ENCODE data around the gene PAPOLA. TPM values are rescaled to one million over a fixed set of nuclear protein-coding genes. Genes with fewer than 3 reads are reported as not detected.

Gene PAPOLA
- polyA plus RNA-seq, 4 donors = 183 to 245 (median 225) TPM

DNA sequence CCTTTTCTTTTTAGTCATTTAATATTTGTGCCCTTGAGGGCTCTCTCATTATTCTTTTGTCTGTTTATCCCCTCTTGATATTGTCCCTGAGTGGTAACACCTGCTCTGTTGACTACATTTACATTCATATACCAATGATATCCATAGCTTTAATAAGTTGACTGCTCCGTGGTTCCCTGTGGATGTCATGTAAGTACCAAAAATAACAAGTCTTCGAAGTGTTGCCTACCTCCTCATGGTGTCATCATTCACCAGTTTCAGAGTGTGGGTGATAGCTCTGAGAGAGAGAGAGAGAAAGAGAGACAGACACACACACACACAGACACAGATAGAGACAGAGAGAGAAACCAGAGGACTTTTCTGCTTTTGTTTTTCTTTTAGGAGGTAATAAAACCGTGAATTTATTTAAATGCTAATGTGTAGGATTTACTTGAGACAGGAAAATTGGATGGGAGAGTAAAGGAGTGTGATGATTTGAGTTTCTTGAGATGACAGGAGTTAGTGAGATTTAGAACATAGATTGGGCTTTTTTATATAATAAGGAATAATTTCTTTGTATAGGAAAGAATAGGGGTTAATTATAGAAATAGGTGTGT lies 52.2 kb downstream of the PAPOLA start:
- no peak for DNase-seq (ENCODE audit: low read depth in 4 of 4, low spot score in 3 of 4)

DNA sequence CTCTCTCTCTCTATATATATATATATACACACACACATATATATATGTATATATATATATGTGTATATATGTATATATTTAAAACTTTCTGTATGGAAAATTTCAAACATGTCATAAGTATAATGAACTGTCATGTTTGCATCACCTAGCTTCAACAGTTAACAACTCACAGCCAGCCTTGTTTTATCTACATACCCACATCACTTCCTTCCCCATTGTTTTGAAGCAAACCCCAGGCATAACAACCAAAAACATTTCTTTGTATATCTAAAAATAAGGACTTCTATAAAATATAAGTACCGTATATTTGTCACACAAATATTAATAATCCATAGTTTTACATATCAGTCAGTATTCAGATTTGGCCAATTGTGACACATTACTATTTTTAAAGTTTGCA lies 57.4 kb downstream of the PAPOLA start:
- no peak for DNase-seq (ENCODE audit: low read depth in 4 of 4, low spot score in 3 of 4)

DNA sequence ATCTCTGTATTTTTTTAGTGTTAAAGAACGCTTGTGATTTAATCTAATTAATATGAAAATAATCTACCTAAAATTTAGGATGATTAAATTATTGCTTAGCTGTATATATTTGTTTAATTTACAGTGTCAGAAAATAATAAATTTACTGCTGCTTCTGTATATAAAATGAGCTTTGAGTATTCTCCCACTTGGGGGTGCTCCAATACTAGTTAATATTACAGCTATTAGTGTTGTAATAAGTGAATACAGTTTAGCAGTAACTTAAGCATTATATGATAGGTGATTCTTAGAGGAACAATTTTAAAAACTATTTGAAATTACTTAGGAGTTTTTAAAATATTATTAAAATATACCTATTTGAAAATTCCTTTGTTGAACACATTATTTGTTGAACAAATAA lies 62.2 kb downstream of the PAPOLA start:
- no peak for DNase-seq (ENCODE audit: low read depth in 4 of 4, low spot score in 3 of 4)

DNA sequence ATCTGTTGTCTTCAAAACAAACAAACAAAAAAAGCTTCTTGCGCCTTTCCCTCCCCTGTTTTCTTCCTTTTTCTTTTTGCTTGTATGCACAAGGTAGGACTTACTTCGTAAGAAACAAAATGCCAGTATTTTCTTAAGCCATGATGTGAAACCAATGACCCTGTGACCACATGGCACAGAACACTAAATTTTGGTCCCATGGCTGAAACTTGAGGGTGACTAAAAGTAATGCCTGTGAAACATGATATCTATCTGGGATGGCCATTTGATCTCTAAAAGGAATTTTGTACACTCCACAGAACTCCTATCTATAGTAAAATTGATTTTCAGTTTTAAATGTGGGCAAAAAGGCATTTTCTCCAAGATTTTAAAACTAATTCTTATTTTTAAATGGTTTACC lies 63.6 kb downstream of the PAPOLA start:
- no peak for DNase-seq (ENCODE audit: low read depth in 4 of 4, low spot score in 3 of 4)

DNA sequence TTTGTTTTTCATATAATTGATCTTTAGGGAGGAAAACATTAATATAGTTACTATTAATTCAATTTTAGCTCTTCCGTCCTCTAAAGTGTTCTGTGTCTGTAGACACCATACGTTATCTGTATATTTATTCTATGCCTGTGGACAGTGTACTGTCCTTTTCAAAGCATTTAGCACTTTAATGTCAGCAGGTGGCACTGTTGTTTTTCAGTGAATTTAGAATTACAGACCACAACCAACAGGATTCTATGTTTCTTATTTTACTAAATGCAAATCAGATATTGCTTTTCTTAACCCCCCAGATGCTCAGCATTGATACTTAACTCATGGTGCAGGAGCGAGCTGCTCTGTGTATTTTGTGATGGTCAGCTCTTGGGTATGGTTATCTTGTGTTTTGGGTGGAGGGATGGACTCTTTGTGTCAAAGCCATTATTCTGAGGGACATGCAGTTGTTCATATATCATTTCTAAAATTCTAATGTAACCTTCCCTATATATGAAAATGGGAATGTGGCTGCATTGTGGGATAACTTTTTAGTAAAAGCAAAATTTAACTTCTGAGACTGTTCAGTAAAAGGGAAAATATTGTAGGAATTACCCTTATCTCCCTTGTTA lies 65.2 kb downstream of the PAPOLA start:
- DNase-seq (ENCODE audit: low read depth in 4 of 4, low spot score in 3 of 4) = no peak

DNA sequence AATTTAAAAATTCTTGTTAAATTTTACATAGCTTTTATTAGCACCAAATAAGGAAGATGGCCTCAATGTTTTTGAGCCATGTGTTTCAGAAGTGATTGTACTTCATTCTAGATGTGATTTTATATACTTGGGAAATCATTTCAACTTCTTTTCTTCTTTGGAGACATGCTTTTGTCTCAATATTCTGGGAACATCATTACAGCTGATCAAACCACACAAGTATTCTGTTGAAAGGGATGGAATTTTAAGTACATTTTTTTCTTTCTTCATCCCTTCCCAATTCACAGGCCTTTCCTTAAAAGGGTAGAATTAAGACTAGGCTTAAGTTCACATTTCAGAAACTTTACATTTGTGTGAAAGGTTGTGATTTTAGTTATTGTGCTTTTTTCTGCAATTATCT lies 66.4 kb downstream of the PAPOLA start:
- DNase-seq (ENCODE audit: low read depth in 4 of 4, low spot score in 3 of 4) = no peak

DNA sequence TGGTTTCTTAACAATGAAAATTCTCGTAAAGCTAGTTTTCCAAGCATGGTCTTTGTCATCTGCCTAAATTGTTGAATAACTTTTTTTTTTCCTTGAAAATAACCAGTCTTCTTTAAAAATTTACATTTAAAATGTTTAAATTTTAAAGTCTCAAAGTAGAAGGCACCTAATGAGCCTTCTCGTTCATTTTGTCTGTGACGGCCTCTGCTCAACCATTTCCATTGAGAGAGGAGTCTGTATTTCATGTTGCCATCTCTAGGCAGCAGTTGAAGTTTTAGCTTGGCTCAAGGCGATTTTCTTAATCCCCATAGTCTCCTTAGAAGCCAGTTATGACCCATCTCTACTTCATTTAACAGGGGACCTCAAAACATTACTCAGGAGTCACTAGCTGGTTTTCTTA lies 69.1 kb downstream of the PAPOLA start:
- no peak for DNase-seq (ENCODE audit: low read depth in 4 of 4, low spot score in 3 of 4)

DNA sequence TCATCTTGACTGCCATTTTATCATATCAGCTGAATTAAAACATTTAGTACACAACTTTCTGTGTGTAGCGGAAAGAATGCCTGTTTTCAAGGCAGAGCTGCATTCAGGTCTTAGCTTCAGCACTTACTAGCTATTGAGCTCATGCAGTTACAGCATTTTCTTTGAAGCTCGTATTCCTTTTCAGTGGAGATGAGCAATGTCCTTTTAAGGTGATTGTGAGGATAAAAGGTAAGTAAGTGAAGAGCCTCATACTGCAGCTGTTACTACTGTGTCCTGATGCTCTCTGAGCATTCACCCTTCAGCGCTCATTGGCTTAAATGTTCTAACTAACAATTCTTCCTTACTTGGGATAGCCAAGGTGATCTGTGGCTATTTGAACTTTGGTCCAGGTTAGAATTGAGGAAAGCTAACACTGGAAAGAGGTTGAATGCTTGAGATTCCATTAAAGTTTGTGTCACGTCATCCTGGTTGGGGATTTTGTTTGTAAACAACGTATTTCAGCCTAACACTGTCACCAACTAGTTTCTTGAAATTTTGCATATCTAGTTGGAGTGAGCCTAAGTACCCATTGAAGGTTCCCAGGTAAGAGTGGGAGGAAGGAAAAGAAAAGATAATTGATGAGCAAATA lies 71.4 kb downstream of the PAPOLA start:
- no peak for DNase-seq (ENCODE audit: low read depth in 4 of 4, low spot score in 3 of 4)

DNA sequence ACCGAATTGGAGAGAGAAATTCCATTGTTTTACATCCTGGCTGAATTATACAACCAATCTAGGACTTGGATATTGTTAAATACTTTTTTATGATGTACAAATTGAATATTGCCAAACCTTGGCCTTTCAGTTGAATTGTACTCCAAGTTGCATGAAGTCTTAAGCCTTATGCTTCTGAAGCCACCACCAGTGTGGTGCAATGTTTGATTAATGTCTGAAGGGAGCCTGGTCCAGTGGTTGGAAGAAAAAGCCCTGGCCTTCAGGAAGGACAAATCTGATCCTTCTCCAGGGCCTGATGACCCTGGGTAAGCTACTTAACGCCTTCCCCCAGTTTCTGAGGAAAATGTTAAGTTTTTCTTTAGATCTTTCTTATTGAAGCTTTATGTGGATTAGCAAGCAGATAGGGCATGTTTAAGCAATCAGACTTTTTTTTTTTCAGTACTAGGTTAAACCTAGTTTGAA lies 72.0 kb downstream of the PAPOLA start:
- DNase-seq (ENCODE audit: low read depth in 4 of 4, low spot score in 3 of 4) = no peak

DNA sequence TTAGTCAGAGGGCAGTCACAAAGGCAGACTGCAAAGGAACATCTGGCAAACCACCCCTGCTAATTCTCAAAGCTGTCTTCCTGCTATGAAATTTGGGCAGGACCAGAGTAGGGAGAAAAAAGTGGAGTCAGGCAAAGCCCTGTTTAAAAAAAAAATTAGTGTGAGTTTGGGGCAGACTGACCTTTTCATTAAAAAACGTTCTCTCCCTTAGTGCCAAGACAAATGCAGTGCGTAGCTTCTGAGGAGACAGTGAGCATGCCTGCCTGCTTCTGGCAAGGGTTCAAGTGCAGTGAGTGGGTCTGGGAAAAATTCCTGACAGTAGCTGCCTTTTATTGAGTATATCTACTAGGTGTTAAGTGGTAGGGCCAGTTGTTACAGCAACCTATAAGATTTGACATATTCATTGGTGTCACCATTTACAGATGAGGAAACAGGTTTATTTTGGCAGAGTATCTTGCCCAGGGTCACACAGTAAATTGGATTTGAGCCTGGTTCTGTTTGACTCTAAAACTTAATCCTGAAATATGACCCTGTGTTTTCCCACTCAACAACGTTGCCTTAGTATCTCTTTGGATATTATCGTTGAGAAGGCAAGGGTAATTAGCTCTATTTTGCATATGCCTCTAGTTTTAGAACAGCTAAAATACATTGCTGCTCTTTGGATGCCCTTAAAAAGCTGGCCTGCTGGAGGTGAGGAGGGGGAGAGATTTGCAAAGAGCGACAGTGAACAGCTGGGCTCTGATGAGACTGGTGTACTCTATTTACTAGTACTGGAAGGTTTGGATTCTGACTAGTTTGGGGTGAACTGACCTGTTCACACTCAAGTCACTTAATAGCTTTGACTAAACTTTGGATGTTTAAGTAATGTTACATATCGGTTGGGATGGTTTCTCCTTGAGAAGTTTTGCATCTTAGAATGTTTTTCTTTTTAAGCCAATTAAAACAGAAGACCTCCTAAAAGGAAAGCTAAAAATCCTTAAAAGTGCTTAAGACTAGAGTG lies 72.8 kb downstream of the PAPOLA start:
- DNase-seq (ENCODE audit: low read depth in 4 of 4, low spot score in 3 of 4) = no peak

DNA sequence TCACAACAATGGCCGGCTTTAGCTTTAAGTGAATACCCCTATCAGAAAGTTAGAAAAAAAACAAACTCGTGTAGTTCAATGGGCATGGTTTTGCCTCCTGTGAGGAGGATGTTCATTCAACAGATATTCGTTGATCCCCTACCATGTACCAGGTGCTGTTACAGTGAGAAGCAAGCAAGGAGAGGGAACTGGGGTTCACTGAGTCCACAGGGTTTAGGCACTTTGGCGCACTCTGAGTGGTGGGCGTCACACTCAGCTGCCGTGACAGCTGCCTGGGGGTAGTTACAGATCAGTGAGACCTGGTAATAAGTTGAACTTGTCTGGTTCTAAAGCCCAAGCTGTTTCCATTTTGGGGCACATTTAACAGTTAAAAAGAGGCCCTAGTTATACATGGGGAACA lies 74.2 kb downstream of the PAPOLA start:
- no peak for DNase-seq (ENCODE audit: low read depth in 4 of 4, low spot score in 3 of 4)

DNA sequence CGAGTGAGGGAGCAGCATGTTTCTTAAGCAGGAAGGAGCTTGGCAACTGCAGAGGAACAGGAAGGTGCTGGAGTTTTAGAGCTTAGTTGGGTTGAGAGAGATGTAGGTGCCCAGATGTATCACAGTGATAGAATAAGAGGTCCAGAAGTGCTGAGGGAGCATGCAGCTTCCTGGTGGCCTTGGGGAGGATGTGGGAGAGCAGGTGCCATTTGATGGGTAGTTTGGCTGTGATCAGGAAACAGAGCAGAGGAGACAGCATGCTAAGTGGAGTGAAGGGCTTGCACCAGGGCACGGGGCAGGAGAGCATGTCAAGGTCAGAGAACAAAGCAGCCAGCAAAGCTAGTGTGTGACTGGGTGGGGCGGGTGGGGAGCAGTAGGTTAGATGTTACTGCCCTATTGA lies 74.8 kb downstream of the PAPOLA start:
- DNase-seq (ENCODE audit: low read depth in 4 of 4, low spot score in 3 of 4) = no peak

DNA sequence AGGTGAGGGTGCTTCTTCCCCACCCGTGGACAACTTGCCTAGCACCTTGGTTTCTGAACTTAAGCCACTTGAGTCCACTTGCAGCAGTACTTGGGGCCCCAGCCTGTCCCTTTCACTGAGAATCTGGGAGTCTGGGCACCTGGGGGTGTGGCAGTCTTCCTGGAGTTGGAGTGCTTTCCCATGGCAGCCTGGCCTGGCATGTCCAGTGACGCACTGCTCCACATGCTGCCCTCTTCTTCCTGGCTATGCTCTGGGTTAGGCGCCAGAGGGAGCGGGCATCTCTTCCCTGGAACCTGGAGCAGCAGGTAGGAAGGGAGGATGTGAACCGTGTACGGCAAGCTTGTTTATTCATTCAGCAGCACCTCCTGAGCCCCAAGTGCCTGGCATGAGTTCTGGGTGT lies 76.4 kb downstream of the PAPOLA start:
- DNase-seq (ENCODE audit: low read depth in 4 of 4, low spot score in 3 of 4) = no peak

DNA sequence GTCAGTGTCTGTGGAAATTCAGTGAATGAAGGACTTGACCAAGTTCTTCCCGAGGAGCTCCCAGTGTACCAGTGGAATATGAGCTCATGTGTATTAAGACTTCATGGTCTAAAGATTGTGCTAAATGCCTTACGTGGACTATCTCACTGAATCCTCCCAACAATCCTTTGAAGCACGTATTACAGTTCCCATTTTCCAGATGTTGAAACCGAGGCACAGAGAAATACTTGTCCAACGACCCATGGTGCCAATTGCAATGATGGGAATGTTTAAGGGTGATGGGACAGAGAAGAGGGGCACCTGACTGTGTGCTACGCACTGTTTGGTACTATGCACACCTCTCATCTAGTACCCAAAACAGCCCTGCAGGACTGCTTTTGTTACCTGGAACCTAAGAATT lies 77.2 kb downstream of the PAPOLA start:
- DNase-seq (ENCODE audit: low read depth in 4 of 4, low spot score in 3 of 4) = no peak

DNA sequence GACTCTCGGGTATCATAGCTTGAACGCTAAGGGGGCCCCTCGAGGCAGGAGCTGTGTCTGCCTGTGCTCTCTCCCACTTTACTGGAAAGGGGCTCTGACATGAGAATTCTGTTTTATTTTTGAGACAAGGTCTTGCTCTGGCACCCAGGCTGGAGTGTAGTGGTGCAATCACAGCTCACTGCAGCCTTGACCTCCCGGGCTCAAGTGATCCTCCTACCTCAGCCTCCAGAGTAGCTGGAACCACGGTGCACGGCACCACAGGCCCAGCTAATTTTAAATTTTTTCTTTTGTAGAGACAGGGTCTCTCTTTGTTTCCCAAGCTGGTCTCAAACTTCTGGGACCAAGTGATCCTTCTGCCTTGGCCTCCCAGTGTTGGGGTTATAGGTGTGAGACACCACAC lies 77.7 kb downstream of the PAPOLA start:
- DNase-seq (ENCODE audit: low read depth in 4 of 4, low spot score in 3 of 4) = no peak

DNA sequence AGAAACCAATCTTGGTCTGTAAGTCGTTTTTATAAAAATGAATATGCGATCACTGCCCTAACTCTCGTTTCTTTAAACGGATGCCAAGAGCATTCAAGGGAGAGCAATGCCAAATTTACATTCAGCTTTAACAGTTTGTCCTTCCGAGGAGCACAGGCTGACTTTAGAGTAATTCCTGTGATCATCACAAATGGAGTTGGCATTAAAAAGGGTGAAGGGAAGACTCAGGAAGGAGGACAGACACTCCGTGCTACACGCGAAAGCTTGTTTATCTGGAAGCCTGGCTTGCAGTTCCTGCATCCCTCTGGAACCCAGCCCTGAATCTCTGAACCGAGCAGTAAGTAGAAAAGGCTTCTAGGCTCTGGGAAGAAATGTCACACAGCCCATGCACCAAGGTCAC lies 78.4 kb downstream of the PAPOLA start:
- DNase-seq (ENCODE audit: low read depth in 4 of 4, low spot score in 3 of 4) = no peak

DNA sequence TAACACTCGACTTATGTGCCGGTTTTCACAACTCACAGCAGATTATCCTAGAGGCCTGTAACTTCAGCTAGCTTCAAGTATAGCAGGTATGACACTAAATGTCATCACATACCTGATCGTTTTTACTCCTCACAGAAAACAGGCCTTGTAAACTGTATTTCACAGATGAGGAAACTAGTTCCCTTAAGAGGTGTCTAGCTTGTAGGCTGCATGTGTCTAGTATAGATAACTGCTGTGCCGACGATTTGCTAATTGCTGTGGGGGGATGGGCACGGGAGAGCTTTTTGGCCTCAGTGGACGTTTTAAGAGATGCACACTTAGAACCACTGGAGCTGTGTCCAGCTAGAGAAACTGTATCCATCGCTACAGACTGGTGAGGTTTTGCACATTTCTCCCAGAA lies 78.8 kb downstream of the PAPOLA start:
- DNase-seq (ENCODE audit: low read depth in 4 of 4, low spot score in 3 of 4) = no peak

DNA sequence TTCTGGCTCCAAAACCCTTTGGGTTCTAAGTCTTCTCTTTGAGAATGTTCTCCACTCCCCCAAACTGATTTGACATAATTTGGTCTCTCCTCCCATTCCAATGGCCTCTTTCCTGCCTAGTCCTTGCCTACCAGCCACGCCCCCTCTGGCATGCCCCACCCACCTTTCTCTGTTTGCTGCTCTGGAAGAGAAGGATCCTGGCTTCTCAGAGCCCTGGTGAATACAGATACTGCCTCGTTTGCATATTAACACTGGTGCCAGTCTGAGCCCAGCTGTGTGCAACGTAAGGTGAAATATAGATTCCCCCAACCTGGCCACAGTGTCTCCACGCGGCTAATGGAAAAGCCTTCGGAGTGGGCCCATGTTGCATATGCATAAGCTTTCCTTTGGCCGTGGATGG lies 79.7 kb downstream of the PAPOLA start:
- DNase-seq (ENCODE audit: low read depth in 4 of 4, low spot score in 3 of 4) = no peak

DNA sequence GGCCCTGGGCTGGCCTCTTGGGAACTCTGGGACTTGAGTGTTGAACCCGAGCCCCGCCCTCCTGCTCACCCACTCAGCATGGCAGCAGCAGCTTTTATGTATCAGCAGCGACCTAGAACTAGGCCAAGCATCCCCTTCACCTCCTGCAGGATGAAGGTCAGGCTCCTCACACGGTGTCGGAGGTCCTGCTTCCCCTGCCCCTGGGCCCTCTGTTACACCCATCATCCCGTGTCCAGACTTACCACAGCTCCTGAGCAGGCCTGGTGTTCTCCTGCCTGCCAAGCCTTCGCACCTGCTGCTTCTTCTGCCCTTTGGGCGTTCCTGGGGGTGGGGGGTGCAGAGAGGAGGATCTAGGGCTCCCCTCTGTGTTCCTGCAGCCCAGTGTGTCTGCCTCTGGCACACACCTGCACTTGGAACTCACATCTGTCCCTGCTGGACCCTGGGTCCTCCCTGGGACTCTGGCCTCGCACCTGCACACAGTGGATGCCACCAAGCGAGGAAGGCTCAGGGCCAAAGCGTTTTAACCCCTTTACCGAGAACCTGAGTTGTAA lies 80.3 kb downstream of the PAPOLA start:
- DNase-seq (ENCODE audit: low read depth in 4 of 4, low spot score in 3 of 4) = no peak

DNA sequence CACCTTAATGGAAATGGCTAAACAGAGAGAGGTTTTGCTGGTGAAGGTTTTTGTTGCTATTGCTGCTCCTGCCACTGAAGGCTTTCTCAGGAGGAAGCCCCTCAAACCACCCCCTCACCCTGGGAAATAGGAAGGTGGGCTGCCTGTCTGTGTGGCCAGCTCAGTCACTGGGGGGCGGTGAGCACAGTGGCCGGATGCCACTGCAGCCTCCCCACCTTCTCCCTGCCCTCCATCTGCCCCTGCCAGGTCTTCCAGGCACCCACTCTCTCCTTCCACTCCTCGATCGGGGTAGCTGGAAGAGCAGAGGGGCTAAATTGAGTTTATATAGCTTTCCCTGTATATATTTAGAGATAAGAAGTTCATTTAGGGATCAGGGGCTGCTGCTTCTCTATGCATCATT lies 80.8 kb downstream of the PAPOLA start:
- DNase-seq (ENCODE audit: low read depth in 4 of 4, low spot score in 3 of 4) = no peak

DNA sequence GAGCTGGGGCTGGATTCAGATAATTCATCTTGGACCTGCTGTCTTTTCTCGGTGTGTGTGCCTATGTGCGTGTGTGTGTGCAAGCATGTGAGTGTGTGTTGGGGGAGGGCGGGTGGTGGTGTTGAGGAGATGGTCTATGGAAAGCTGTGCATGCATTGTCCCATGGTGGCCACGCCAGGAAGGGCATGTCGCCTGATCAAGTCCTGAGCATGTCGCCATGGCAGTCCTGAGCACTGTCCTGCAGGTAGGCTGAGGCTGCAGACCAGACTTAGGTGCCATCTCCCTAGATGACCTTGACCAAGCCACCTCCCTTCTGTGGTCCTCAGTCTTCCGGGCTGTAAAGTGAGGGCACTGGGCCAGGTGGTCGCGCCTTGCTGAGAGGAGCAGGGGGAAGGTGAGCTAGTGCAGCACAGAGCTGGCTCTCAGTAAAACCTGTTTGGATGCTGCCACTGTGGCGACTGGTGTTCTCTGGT lies 81.4 kb downstream of the PAPOLA start:
- no peak for DNase-seq (ENCODE audit: low read depth in 4 of 4, low spot score in 3 of 4)
